HCT116 (cell line): ENCODE results near the gene FAM53B.

ENCODE experiments used
- EZH2 ChIP-seq: fragments of 200-600 bp; sonication (generic); IDR thresholded peaks from 2 replicates; pipeline ENCODE4 v1.6.1; 2017; ENCODE audit warnings: antibody characterized with exemption, mixed run types
- EZH2phosphoT487 ChIP-seq: fragments of 200-600 bp; IDR thresholded peaks from 2 replicates; pipeline ENCODE4 v1.6.1; 2018; ENCODE audit warnings: antibody characterized with exemption, borderline replicate concordance
- FOSL1 ChIP-seq: IDR thresholded peaks from 2 replicates; pipeline ENCODE4 v1.6.1; 2012; ENCODE audit warnings: low read depth
- POLR2A ChIP-seq: IDR thresholded peaks from 2 replicates; pipeline ENCODE4 v1.7.0; 2011; ENCODE audit warnings: borderline replicate concordance; ENCODE audit not compliant: insufficient read depth, insufficient read length; ENCODE audit errors: extremely low read depth
- POLR2AphosphoS5 ChIP-seq: IDR thresholded peaks from 2 replicates; pipeline ENCODE4 v1.6.1; 2011; ENCODE audit warnings: mild to moderate bottlenecking, low read depth, low read length, moderate library complexity
- SP1 ChIP-seq: IDR thresholded peaks from 2 replicates; pipeline ENCODE4 v1.6.1; 2012; ENCODE audit warnings: low read depth
- TF ChIP-seq, protein P1 (sequence below), 3 experiments: fragments of 200-600 bp in 1 of 3; sonication (generic) in 1 of 3; IDR thresholded peaks in 2 of 3; conservative IDR thresholded peaks in 1 of 3; 2 replicates each; pipeline ENCODE4 v1.5.1; 2012 to 2017; ENCODE audit warnings: low read depth in 2 of 3, low read length in 2 of 3, antibody characterized with exemption in 1 of 3, borderline replicate concordance in 1 of 3, control low read depth in 1 of 3, mild to moderate bottlenecking in 1 of 3, mixed read lengths in 1 of 3, mixed run types in 1 of 3, moderate library complexity in 1 of 3; ENCODE audit not compliant: insufficient read depth in 1 of 3
- TF ChIP-seq, protein P2 (sequence below): IDR thresholded peaks from 2 replicates; pipeline ENCODE4 v1.6.1; 2012
- TF ChIP-seq, protein P3 (sequence below): IDR thresholded peaks from 2 replicates; pipeline ENCODE4 v1.6.1; 2011; ENCODE audit warnings: mild to moderate bottlenecking, low read length, moderate library complexity; ENCODE audit not compliant: insufficient replicate concordance; ENCODE audit errors: extremely low read depth
- TF ChIP-seq, protein P4 (sequence below): IDR thresholded peaks from 2 replicates; pipeline ENCODE4 v1.6.1; 2012; ENCODE audit warnings: low read depth

DNA sequence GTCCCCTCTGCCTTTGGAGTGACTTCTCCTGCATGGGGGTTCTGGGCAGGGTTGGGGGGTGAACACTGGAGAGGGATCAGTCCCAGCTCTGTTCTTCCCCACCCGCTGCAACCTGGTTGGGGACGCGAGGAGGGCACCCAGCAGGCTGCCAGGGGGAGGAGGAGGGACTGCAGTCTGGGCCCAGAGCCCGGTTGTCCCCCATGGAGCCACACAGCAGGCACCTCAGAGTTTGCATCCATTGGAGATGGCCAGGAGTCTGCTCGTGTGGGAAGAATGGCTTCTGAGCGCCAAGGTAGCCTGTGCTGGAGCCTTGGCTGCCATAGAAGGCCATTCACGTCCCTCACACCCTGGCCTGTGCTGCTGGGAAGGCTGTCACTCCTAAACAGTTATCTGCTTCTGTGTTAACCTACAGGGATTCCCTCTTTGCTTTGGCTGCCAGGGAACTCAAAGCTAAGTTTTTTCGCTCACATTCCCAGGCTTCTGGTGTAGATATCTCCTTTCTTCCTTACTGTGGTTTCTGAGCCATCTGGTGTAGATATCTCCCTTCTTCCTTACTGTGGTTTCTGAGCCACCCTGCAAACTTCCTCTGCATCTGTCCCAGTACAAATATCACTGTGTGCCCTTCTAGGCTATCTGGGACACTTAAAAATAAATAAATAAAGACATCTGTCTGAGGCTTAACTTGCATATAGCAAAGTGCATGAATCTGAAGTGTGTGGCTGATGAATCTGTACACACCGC, 148.9 kb downstream of the FAM53B start:
- TF ChIP-seq, protein P1, sequence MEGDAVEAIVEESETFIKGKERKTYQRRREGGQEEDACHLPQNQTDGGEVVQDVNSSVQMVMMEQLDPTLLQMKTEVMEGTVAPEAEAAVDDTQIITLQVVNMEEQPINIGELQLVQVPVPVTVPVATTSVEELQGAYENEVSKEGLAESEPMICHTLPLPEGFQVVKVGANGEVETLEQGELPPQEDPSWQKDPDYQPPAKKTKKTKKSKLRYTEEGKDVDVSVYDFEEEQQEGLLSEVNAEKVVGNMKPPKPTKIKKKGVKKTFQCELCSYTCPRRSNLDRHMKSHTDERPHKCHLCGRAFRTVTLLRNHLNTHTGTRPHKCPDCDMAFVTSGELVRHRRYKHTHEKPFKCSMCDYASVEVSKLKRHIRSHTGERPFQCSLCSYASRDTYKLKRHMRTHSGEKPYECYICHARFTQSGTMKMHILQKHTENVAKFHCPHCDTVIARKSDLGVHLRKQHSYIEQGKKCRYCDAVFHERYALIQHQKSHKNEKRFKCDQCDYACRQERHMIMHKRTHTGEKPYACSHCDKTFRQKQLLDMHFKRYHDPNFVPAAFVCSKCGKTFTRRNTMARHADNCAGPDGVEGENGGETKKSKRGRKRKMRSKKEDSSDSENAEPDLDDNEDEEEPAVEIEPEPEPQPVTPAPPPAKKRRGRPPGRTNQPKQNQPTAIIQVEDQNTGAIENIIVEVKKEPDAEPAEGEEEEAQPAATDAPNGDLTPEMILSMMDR (IDR thresholded peaks at IDR 0.05 in 2 of 3, conservative IDR thresholded peaks at IDR 0.05 in 1 of 3; ENCODE audit: borderline replicate concordance in 1 of 3, insufficient read depth in 1 of 3, low read depth in 2 of 3, low read length in 2 of 3), result no peak
- TF ChIP-seq POLR2A (no peak), POLR2AphosphoS5 (no peak), SP1 (no peak), EZH2 (no peak), EZH2phosphoT487 (no peak), FOSL1 (no peak)
- TF ChIP-seq, protein P2, sequence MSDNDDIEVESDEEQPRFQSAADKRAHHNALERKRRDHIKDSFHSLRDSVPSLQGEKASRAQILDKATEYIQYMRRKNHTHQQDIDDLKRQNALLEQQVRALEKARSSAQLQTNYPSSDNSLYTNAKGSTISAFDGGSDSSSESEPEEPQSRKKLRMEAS, result no peak
- TF ChIP-seq, protein P3, sequence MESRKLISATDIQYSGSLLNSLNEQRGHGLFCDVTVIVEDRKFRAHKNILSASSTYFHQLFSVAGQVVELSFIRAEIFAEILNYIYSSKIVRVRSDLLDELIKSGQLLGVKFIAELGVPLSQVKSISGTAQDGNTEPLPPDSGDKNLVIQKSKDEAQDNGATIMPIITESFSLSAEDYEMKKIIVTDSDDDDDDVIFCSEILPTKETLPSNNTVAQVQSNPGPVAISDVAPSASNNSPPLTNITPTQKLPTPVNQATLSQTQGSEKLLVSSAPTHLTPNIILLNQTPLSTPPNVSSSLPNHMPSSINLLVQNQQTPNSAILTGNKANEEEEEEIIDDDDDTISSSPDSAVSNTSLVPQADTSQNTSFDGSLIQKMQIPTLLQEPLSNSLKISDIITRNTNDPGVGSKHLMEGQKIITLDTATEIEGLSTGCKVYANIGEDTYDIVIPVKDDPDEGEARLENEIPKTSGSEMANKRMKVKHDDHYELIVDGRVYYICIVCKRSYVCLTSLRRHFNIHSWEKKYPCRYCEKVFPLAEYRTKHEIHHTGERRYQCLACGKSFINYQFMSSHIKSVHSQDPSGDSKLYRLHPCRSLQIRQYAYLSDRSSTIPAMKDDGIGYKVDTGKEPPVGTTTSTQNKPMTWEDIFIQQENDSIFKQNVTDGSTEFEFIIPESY, result no peak
- TF ChIP-seq, protein P4, sequence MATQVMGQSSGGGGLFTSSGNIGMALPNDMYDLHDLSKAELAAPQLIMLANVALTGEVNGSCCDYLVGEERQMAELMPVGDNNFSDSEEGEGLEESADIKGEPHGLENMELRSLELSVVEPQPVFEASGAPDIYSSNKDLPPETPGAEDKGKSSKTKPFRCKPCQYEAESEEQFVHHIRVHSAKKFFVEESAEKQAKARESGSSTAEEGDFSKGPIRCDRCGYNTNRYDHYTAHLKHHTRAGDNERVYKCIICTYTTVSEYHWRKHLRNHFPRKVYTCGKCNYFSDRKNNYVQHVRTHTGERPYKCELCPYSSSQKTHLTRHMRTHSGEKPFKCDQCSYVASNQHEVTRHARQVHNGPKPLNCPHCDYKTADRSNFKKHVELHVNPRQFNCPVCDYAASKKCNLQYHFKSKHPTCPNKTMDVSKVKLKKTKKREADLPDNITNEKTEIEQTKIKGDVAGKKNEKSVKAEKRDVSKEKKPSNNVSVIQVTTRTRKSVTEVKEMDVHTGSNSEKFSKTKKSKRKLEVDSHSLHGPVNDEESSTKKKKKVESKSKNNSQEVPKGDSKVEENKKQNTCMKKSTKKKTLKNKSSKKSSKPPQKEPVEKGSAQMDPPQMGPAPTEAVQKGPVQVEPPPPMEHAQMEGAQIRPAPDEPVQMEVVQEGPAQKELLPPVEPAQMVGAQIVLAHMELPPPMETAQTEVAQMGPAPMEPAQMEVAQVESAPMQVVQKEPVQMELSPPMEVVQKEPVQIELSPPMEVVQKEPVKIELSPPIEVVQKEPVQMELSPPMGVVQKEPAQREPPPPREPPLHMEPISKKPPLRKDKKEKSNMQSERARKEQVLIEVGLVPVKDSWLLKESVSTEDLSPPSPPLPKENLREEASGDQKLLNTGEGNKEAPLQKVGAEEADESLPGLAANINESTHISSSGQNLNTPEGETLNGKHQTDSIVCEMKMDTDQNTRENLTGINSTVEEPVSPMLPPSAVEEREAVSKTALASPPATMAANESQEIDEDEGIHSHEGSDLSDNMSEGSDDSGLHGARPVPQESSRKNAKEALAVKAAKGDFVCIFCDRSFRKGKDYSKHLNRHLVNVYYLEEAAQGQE, result no peak
